NT2/D1 (cell line): ENCODE data around the gene ZBTB18.
"Not testable (repeated sequence)": the region's sequence is repeated elsewhere in the genome, so short reads cannot be mapped to it uniquely, and the experiment has no call there.

Experiments used
- SUZ12 ChIP-seq: IDR thresholded peaks from 2 replicates; pipeline ENCODE4 v1.6.1; 2011; ENCODE audit not compliant: insufficient read length, insufficient read depth; ENCODE audit errors: extremely low read depth
- YY1 ChIP-seq: IDR thresholded peaks from 2 replicates; pipeline ENCODE4 v1.6.1; 2011; ENCODE audit not compliant: insufficient read length, insufficient read depth
- ZNF274 ChIP-seq: IDR thresholded peaks from 2 replicates; pipeline ENCODE4 v1.6.1; 2011; ENCODE audit warnings: mild to moderate bottlenecking, low read depth, low read length

GRCh38 chr1:244046254-244046653, 4.8 kb upstream of the ZBTB18 start:
- not testable (repeated sequence) for TF ChIP-seq SUZ12, ZNF274, YY1
